Smooth muscle cell (in vitro differentiated cells): ENCODE results near the gene SET. TPM values are rescaled to one million over a fixed set of nuclear protein-coding genes. Genes with fewer than 3 reads are reported as not detected.

Experiments
- DNase-seq: peaks from one replicate; lab custom pipeline; 2025; ENCODE audit not compliant: unreplicated experiment; lab: John Stamatoyannopoulos, UW
- H2AFZ ChIP-seq: fragments of 200-600 bp; sonication (generic); 2 replicates; pipeline ENCODE4 v1.6.0; 2016; ENCODE audit warnings: antibody characterized with exemption, low read depth, mild to moderate bottlenecking
- H3F3A ChIP-seq: fragments of 200-600 bp; sonication (generic); 2 replicates; pipeline ENCODE4 v1.6.0; 2017; ENCODE audit warnings: antibody characterized with exemption, low read depth
- H3K27ac ChIP-seq: fragments of 200-600 bp; sonication (generic); 2 replicates; pipeline ENCODE4 v1.5.1; 2016; ENCODE audit warnings: low read depth, mild to moderate bottlenecking
- H3K27me3 ChIP-seq: fragments of 200-600 bp; sonication (generic); 2 replicates; pipeline ENCODE4 v1.6.1; 2016; ENCODE audit warnings: low read depth, mild to moderate bottlenecking
- H3K36me3 ChIP-seq: fragments of 200-600 bp; sonication (generic); 2 replicates; pipeline ENCODE4 v1.5.1; 2016; ENCODE audit warnings: low read depth
- H3K4me1 ChIP-seq: fragments of 200-600 bp; sonication (generic); 2 replicates; pipeline ENCODE4 v1.5.1; 2016; ENCODE audit warnings: low read depth
- H3K4me2 ChIP-seq: fragments of 200-600 bp; sonication (generic); 2 replicates; pipeline ENCODE4 v1.6.0; 2016; ENCODE audit warnings: mild to moderate bottlenecking
- H3K4me3 ChIP-seq: fragments of 200-600 bp; sonication (generic); 2 replicates; pipeline ENCODE4 v1.5.1; 2016; ENCODE audit warnings: mild to moderate bottlenecking
- H3K79me2 ChIP-seq: fragments of 200-600 bp; sonication (generic); 2 replicates; pipeline ENCODE4 v1.6.0; 2016; ENCODE audit warnings: low read depth, mild to moderate bottlenecking
- H3K9ac ChIP-seq: fragments of 200-600 bp; sonication (generic); 2 replicates; pipeline ENCODE4 v1.6.0; 2016; ENCODE audit warnings: low read depth
- H3K9me3 ChIP-seq: fragments of 200-600 bp; sonication (generic); replicated peaks from 2 replicates; pipeline ENCODE4 v1.5.1; 2016; ENCODE audit warnings: low read depth
- H4K20me1 ChIP-seq: fragments of 200-600 bp; sonication (generic); 2 replicates; pipeline ENCODE4 v1.6.0; 2016; ENCODE audit warnings: low read depth
- CTCF ChIP-seq: fragments of 200-600 bp; sonication (generic); IDR thresholded peaks from 2 replicates; pipeline ENCODE4 v1.5.1; 2017; ENCODE audit warnings: borderline replicate concordance, mild to moderate bottlenecking, antibody characterized with exemption; ENCODE audit not compliant: insufficient read depth, poor library complexity, severe bottlenecking
- WGBS: methylation state at CpG from one replicate; pipeline ENCODE4 v1.1.7; 2016; ENCODE audit warnings: low lambda C conversion rate; 5-methylcytosine and 5-hydroxymethylcytosine counted together
- polyA plus RNA-seq: library from polyadenylated mRNA; unstranded; fragments of >200 nt; fragmentation: Nextera tagmentation; extraction: Ambion mirVana; gene quantifications from 2 replicates; pipeline ENCODE4 v1.2.1, GENCODE V29; 2016
- total RNA-seq: library from RNA; depleted of rRNA; stranded (reverse); fragments of >200 nt; gene quantifications from 2 replicates; pipeline ENCODE4 v1.2.3, GENCODE V29; 2014

The SET gene
- total and polyA plus RNA-seq, 2 experiments from 2014 or later = 162 to 262 TPM

- no peaks in the 10 kb centered on the region for H3K36me3 ChIP-seq
- no peaks in the 10 kb centered on the region for H3K79me2 ChIP-seq
- no peak overlapping the region for H3K9ac ChIP-seq
- no peaks in the 10 kb centered on the region for H3K9me3 ChIP-seq
- H3K4me1 ChIP-seq = no peaks in the 10 kb centered on the region
- no peak overlapping the region for H3K27ac ChIP-seq
- H4K20me1 ChIP-seq = no peaks in the 10 kb centered on the region
- H3K4me3 ChIP-seq = no peak overlapping the region
- H2AFZ ChIP-seq = no peak overlapping the region
- DNase-seq = no peak
- no peak for TF ChIP-seq CTCF
- no peaks in the 10 kb centered on the region for H3F3A ChIP-seq
- H3K4me2 ChIP-seq = no peak overlapping the region
- 87% methylated on average over 9 of the region's 9 CpGs for WGBS
- no peaks in the 10 kb centered on the region for H3K27me3 ChIP-seq
These were observed 33.6 kb downstream of the SET start for GRCh38 chr9:128722380-128723351.

GRCh38 chr9:128723352-128723865 lies 34.4 kb downstream of the SET start:
- Histone ChIP-seq H3K4me2 (peak overlapping the region; percentile 87), H3K27me3 (no peaks in the 10 kb centered on the region), H2AFZ (no peak overlapping the region), H3F3A (no peaks in the 10 kb centered on the region), H3K4me3 (peak overlapping the region; percentile 68), H3K27ac (no peak overlapping the region), H3K79me2 (no peaks in the 10 kb centered on the region), H4K20me1 (no peaks in the 10 kb centered on the region), H3K4me1 (no peaks in the 10 kb centered on the region), H3K36me3 (no peaks in the 10 kb centered on the region), H3K9ac (no peak overlapping the region), H3K9me3 (no peaks in the 10 kb centered on the region)
- no peak for TF ChIP-seq CTCF
- WGBS = 44% methylated on average over 6 of the region's 7 CpGs
- DNase-seq = no peak

DNA sequence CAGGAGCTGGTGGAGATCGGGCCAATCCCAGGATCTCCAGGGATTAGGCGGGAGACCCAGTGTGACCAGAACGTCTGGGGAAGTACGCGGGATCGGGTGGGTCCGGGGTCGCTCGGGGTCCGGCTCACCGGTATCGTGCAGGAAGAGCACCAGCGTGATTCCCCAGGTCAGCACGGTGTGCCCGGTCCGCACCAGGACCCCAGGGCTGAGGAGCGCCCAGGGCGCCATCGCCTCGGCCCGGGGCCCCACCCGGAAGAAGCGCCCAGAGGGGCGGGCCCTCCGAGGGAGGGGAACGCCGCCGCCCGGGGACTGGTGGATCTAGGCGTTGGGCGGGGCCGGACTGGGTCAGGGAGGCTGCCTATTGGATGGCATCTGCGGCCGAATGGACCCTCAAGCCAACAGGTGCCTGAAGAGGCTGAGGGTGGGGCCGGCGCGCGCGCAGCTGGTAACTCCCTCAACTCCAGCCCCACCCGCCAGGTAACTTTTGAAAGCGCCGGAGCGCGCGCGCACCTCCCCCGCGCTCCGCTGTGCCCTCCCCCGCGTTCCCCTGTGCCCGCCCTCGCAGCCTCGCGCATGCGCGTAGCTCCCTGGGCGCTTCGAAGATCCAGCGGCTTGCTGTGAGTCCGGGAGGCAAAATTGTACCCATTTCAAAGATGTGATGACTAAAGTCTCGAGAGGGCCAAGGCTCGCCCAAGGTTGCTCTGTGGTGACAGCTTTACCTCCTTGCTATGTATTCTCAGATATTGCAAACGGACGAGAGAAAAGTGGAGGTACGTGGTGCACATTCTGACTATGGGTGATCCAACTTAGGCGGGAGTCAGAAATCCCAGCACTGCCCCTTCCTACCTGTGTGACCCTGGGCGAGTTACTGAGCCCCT lies 35.1 kb downstream of the SET start, which contains the start of gene ZDHHC12:
Gene ZDHHC12 (minus strand): TSS at position 262 of the 878 bp plus-strand sequence. CDS start 34 bp downstream, at position 228.
- no peak within 1 kb of the TSS for H2AFZ ChIP-seq
- no peaks in the 10 kb centered on the region for H3K36me3 ChIP-seq
- no peak within 1 kb of the TSS for H3K9ac ChIP-seq
- peak within 1 kb of the TSS; percentile 68 for H3K4me3 ChIP-seq
- no peaks in the 10 kb centered on the region for H3K27me3 ChIP-seq
- TF ChIP-seq CTCF = no peak
- no peaks in the 10 kb centered on the region for H3K4me1 ChIP-seq
- WGBS = 7% methylated on average over 37 of the region's 68 CpGs
- H3K4me2 ChIP-seq = peak within 1 kb of the TSS; percentile 87
- peak; percentile 57 for DNase-seq
- no peaks in the 10 kb centered on the region for H4K20me1 ChIP-seq
- H3K9me3 ChIP-seq = no peaks in the 10 kb centered on the region
- H3F3A ChIP-seq = no peaks in the 10 kb centered on the region
- H3K27ac ChIP-seq = no peak within 1 kb of the TSS
- no peaks in the 10 kb centered on the region for H3K79me2 ChIP-seq
